ENCODE data around the gene ACSL5.
"Not testable (repeated sequence)": the region's sequence is repeated elsewhere in the genome, so short reads cannot be mapped to it uniquely, and the experiment has no call there.

Gene ACSL5

DNA sequence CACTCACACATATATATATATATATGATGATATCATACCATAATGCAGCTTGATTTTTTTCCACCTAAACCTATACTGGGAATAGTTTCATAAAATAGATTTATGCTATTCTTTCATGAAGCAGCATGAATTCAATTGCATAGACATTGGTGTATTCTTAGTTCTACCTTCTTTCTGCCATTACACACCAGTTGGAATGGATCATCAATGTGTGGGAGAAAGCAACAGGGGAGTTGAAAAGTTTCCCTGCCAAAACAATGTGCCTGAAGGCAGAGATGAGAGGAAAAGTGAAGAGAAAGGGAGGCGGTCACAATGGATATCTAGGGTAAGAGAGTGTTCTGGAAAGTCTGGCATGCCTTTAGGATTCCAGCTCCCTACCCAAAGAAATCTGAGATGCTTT is 25.2 kb upstream of the ACSL5 start:
- in situ Hi-C loops (cut with MboI; ENCODE audit: low sequenced_read_pairs) = no loop called here

- in situ Hi-C loops (cut with MboI; ENCODE audit: low sequenced_read_pairs) = no loop called here
These were observed 24.3 kb upstream of the ACSL5 start for GRCh38 chr10:112349521-112350085.

GRCh38 chr10:112351146-112351545 is 22.8 kb upstream of the ACSL5 start:
- in situ Hi-C loops (cut with MboI; ENCODE audit: low sequenced_read_pairs) = no loop called here

GRCh38 chr10:112352044-112352443 is 21.9 kb upstream of the ACSL5 start:
- in situ Hi-C loops (cut with MboI; ENCODE audit: low sequenced_read_pairs) = no loop called here

GRCh38 chr10:112353046-112353445 is 20.9 kb upstream of the ACSL5 start:
- in situ Hi-C loops (cut with MboI; ENCODE audit: low sequenced_read_pairs) = no loop called here

DNA sequence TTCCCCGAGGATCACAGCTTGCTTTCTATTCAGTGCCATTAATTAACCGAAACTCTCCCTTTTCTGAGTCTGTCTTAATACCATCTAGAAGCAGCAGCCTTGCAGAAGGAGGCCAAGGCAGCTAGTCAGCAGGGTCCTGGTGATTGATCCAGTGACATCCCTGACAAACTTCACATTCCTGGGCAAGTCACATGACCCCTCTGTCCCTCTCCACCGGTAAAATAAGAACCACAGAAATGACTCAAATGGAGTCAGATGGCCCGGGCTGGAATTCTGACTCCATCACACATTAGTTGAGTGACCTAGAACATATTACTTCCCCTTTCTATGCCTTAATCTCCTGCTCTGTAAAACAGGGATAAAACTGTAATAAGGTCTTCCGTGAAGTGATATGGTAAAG is 17.2 kb upstream of the ACSL5 start:
- in situ Hi-C loops (cut with MboI; ENCODE audit: low sequenced_read_pairs) = no loop called here

- in situ Hi-C loops (cut with MboI; ENCODE audit: low sequenced_read_pairs) = no loop called here
These were observed 14.2 kb upstream of the ACSL5 start for GRCh38 chr10:112359606-112360307.

DNA sequence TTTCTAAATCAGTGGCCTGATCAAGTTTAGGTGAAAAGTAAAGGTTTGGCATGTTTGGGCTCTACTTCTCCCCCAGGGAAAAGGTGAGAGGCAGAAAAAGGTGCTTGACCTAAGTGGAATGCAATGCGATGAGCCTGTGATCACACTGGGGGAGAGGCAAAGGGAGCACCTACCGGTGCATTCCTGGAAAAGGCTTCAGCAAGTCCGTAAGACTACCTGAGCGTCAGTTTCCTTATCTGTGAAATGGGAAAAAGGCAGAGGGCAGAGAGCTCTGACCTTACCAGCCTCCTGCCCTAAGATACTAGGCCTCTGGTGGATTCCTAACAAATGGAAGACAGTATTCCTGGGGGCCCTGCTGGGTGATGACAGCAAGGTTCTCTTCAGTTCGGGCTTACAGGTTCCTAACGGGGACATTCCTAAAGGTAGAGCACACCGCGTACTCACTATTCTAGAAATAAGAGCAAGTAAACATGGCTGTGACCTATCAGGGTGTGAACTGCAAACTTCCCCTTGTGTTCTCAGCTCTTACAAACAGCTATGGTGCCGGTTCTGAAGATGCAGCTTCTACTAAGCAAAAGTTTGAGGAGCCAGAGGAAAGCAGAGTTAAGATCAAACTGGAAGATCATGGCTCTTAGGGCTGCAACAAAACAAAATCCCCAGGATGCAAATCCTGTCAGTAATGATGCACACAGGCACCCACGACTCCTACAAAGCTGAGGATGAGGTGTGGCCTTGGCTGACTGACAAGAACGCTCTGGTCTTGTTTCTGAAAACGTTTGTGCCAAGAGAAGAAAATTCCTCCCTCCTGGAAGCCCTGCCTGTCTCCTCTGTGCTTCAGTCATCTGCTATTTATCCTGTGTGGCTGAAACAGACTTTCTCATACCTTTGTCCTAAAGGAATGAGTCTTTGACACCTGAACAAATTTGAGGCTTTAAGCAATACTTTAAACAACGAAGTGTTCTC is 13.3 kb upstream of the ACSL5 start:
- in situ Hi-C loops (cut with MboI; ENCODE audit: low sequenced_read_pairs) = no loop called here

- in situ Hi-C loops (cut with MboI; ENCODE audit: low sequenced_read_pairs) = no loop called here
These were observed 11.8 kb upstream of the ACSL5 start for GRCh38 chr10:112361951-112362751.

GRCh38 chr10:112362833-112363232 is 11.1 kb upstream of the ACSL5 start:
- in situ Hi-C loops (cut with MboI; ENCODE audit: low sequenced_read_pairs) = no loop called here

- in situ Hi-C loops (cut with MboI; ENCODE audit: low sequenced_read_pairs) = no loop called here
These were observed 9.9 kb upstream of the ACSL5 start for GRCh38 chr10:112363696-112364688.

- in situ Hi-C loops (cut with MboI; ENCODE audit: low sequenced_read_pairs) = no loop called here
These were observed 8.9 kb upstream of the ACSL5 start for GRCh38 chr10:112365014-112365432.

DNA sequence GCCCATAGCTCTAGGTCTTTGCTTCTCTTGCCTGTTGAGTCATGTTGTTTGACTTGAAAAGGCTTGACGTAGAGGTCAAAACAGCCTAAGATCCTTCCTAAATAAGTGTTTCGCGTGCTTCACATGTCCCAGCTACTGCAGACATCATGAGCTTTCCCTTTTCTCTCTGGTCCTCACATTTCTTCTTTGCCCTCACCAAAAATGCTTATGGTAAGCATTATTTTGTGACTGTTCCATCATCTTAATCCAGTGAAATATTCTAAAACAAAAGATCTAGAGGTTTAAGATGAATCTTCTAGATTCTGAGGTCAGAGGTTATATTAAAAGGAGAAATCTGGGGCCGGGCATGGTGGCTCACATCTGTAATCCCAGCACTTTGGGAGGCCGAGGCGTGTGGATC is 8.5 kb upstream of the ACSL5 start:
- in situ Hi-C loops (cut with MboI; ENCODE audit: low sequenced_read_pairs) = no loop called here

- in situ Hi-C loops (cut with MboI; ENCODE audit: low sequenced_read_pairs) = no loop called here
These were observed 6.9 kb upstream of the ACSL5 start for GRCh38 chr10:112366992-112367391.

DNA sequence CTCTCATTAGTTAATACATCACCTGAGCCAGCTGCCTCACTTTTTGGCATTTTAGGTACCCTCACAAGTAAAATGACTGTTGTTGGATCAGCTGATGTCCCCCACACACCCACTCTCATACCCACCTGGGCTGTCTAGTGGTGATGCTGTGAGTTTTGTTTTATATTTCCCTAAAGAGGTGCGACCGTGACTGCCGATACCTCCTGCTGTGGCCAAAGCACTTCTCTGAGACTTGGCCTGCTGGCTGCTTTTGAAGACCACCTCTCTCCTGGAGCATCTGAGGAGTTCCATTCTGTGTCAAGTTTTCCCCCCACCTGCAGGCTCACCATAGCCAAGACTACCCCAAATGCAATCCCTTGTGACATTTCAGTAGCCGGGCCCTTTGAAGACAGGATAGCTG is 6.4 kb upstream of the ACSL5 start:
- in situ Hi-C loops (cut with MboI; ENCODE audit: low sequenced_read_pairs) = no loop called here

- in situ Hi-C loops (cut with MboI; ENCODE audit: low sequenced_read_pairs) = no loop called here
These were observed 4.2 kb upstream of the ACSL5 start for GRCh38 chr10:112369495-112370423.

DNA sequence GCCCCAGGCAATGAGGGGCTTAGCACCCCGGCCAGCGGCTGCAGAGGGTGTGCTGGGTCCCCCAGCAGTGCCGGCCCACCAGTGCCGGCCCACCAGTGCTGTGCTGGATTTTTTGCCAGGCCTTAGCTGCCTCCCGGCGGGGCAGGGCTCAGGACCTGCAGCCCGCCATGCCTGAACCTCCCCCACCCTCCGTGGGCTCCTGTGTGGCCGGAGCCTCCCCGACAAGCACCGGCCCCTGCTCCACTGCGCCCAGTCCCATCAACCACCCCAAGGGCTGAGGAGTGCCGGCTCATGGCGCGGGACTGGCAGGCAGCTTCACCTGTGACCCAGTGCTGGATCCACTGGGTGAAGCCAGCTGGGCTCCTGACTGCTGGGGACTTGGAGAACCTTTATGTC is 3.5 kb upstream of the ACSL5 start:
- in situ Hi-C loops (cut with MboI; ENCODE audit: low sequenced_read_pairs) = no loop called here

GRCh38 chr10:112371326-112371725 is 2.6 kb upstream of the ACSL5 start:
- in situ Hi-C loops (cut with MboI; ENCODE audit: low sequenced_read_pairs) = not testable (repeated sequence)
